GM20431 (cell line): ENCODE data around the gene LIMS1.

Experiments
- in situ Hi-C: fragments of 300-500 bp; cut with MseI, MboI; formaldehyde crosslinking; loops from one replicate; pipeline ENCODE4 v1.15.0; 2020; ENCODE audit warnings: low sequenced_read_pairs; ENCODE audit not compliant: unreplicated experiment

LIMS1 gene

GRCh38 chr2:108612153-108612513 is 77.9 kb downstream of the LIMS1 start:
- in situ Hi-C loops = no loop called here

DNA sequence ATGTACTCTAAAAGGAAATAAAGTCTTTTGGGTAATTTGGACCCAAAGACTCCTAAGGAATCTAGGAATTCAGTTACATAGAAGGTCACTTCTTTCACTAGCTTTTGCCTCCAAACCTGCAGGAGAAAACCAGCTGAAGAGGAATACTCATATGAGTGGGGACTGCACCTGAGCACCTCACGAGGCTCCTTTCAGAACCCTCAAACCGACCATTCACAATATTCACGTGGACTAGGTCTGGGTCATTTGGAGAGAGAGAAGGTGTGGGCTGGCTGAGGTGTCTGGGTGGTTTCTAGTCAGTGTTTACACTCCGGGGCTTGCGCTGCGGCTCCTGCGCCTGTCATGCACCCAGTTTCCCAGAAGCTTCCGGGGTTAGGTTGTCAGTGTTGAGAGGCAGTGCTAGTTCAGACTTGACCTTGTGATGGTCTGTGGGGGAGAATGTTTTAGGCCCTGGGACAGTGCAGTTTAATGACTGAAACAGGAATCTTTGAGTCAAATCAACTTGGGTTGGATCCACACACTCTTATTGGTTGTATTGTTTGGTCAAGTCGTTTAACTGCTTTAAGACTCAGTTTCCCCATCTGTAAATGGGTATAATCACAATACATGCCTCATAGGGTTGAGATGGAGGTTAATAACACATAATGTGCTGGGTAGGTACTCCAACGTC is 78.4 kb downstream of the LIMS1 start:
- in situ Hi-C loops = no loop called here

DNA sequence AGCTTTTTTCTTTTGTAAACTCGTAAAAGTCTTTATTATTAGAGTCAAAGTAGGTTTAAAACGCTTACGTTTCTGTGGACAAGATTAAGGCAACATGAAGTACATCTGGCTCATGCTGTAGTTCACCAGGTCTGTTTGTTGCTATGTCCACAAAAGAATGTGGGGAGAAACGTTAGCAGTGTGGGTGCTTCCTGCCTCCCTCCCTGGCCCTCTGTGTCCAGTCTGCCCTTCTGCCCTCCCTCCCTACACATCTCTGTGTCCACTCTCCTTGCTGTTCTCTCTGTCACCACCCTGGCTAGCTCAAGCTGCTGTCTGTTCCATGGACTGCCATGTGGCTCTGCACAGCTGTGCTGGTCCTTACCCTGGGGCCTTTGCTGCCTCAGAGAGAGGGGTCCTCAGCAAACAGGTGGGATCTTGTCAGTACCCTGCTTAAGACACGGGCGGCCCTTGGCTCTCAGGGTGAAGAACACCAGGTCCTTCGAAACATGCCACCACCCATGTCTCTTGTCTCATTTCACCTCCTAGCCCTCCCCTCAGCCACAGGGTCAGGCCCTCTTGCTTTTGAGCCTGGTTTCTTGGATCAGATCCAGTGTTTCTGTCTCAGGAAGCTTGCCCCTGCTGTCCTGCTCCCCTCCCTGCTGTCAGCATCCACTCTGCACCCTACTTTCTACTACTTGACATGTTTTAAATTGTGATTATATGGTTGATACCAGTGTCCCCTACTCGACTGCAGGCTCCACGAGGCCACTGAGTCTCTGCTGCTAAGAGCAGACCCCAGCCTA is 79.2 kb downstream of the LIMS1 start:
- in situ Hi-C loops = no loop called here

GRCh38 chr2:108614043-108614545 is 79.8 kb downstream of the LIMS1 start:
- in situ Hi-C loops = no loop called here

GRCh38 chr2:108614659-108615058 is 80.4 kb downstream of the LIMS1 start:
- in situ Hi-C loops = no loop called here

GRCh38 chr2:108615480-108616090 is 81.3 kb downstream of the LIMS1 start:
- in situ Hi-C loops = no loop called here

GRCh38 chr2:108616318-108616717 is 82.0 kb downstream of the LIMS1 start:
- in situ Hi-C loops = no loop called here

GRCh38 chr2:108616751-108617161 is 82.5 kb downstream of the LIMS1 start:
- in situ Hi-C loops = no loop called here

GRCh38 chr2:108617617-108618016 is 83.3 kb downstream of the LIMS1 start:
- in situ Hi-C loops = no loop called here

DNA sequence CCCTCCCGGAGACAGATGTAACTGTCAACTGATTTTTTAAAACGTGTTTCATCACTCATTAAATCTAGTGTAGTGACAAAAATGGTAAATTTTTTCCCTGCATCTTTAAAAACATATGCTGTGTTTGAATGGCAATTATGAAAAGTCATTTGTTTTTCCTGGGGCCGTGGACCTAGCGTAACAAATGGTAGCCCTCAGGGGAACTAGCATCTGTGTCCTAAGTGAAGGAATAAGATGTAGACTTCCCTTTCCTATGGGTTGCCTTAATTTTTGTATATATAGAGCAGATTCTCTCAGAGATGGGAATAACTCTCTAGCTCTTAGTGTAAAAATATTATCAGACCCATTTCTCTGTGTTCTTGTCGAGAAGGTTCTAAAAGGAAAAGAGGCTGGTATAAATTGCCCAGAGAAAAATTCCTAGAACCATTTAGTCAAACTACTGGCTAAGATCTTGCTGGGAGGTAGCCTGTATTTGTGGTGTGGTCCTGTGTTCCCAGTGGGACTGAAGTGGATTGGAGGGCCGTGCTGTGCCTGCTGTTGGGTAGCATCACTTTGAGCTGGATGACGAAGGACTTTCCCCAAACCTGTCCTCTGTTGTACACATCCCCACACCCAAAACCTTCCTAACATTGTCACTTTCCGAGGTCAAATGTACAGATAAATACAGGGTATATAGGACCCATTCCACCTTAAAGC is 85.8 kb downstream of the LIMS1 start:
- in situ Hi-C loops = no loop called here

- in situ Hi-C loops = no loop called here
These were observed 86.4 kb downstream of the LIMS1 start for GRCh38 chr2:108620656-108621055.

- in situ Hi-C loops = no loop called here
These were observed 86.9 kb downstream of the LIMS1 start for GRCh38 chr2:108621087-108621559.

DNA sequence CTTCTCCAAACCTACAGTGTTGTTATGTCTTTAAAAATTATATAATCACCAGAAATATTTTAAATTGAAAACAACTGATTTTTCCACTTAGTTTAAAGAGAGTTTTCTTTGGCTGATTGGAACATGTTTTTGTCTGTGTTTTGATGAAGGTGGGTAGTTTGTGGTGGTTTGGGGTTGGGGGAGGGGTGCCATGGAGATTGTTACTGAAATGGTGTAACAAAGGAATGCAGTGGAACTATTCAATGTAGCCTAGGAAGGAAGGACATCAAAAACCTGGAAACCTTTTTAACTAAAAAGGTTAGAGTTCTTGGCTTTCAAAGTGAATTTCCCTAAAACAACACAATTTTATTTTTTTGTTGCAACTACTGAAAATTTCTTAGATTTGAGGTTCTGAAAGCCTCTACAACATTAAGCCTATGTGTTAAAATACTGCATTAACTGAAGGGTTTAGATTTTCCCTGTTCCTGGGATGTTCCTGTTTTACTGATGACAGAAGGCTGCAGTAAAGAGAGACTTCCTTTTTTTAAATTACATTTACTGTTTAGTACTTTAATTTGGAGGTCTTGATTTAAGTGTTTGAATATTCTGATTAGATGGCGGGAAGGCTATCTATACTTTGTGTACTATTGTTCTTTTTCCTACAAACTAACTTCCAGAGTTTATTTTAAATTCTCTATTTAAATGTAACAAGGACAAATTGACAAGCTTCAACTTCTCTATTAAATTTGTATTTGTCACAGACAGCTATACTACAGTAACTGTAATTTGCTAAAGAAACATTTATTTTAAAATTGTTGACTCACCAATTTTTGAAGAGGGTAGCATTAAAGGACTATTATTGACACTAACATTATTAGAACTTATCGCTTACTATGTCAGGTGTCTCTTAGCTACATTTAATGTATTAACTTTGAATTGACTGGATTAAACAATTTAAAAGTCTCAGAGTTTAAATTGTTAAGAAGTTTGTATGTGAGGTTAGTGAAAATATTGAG is 87.7 kb downstream of the LIMS1 start:
- in situ Hi-C loops = no loop called here

GRCh38 chr2:108623616-108624015 is 89.3 kb downstream of the LIMS1 start:
- in situ Hi-C loops = no loop called here

- in situ Hi-C loops = no loop called here
These were observed 91.0 kb downstream of the LIMS1 start for GRCh38 chr2:108625186-108625827.

GRCh38 chr2:108625828-108626195 is 91.5 kb downstream of the LIMS1 start:
- in situ Hi-C loops = no loop called here

DNA sequence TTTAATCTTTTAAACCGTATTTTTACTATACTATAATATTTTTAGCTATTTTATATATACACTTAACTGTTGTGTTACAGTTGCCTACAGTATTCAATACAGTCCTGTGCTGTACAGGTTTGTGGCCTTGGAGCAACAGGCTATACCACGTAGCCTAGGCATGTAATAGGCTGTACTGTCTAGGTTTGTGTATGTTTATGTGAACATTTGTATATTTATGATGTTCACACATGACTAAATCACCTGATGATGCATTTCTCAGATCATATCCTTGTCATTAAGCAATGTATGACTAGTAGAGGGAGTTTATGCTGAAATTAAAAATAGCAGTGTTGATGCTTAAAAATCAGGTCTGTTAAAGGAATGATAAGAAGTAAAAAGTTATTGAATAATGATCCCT is 92.7 kb downstream of the LIMS1 start:
- in situ Hi-C loops = no loop called here

- in situ Hi-C loops = no loop called here
These were observed 93.8 kb downstream of the LIMS1 start for GRCh38 chr2:108627911-108628567.
